ENCODE measurements around the gene PHLDB2. TPM values are rescaled to one million over a fixed set of nuclear protein-coding genes. Genes with fewer than 3 reads are reported as not detected.

The PHLDB2 gene
- total and polyA plus RNA-seq, 12 donors = 6.2 to 39.6 (median 13.9) TPM

DNA sequence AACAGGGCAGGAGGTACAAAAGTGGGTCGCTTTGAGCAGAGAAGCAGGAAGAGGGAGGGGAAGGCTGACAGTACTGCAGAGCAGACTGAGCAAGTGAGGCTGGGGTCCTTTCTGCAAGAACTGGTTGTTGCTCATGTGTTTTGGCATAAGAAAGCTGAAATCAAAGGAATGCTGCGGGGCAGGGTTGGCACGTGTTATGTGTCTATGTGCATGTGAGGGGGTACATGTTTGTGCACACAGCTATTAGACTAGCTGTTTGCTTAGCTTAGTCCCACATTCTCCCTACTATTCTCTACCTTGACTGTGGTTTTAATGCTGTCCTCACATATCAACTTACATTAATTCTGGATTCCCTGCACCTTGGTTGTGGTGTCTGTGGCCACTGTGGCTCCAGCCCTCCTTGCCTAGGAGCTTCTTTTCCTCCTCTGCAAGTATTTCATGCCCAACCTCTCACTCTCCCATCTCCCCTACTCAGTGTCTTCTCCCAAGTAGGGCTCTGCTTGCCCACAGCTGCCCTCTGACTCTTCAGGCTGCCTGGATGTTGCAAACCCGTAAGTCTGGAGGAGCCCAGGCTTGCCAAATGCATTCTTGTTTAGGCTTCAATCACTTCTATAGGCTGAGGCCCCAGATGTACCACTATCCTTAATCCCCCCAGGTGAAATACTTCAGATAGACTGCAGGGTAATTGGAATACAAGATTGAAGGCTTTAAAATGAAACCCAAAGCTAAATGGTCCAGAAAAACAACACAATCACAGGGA, 144.4 kb downstream of the PHLDB2 start:
- WGBS, 4 donors = 80 to 98% (median 87%) methylated on average over 4 of the region's 4 CpGs
- Histone ChIP-seq H3K27ac (no peak overlapping the region), H3K27me3 (no peaks in the 10 kb centered on the region), H3K4me1 (replicated peaks in 1 of 2) (peaks cover 0 to 6% of the 10 kb centered on the region in 2 donors), H3K36me3 (replicated peaks in 1 of 2) (no peaks in the 10 kb centered on the region), H3K9me3 (replicated peaks in 1 of 3) (no peaks in the 10 kb centered on the region), H3K4me3 (no peak overlapping the region)
- intact Hi-C loops (cut with DNase I) = no loop called here
- TF ChIP-seq POLR2A (IDR thresholded peaks at IDR 0.05) (no peak), CTCF (IDR thresholded peaks at IDR 0.05) (no peak)
- DNase-seq = no peak

DNA sequence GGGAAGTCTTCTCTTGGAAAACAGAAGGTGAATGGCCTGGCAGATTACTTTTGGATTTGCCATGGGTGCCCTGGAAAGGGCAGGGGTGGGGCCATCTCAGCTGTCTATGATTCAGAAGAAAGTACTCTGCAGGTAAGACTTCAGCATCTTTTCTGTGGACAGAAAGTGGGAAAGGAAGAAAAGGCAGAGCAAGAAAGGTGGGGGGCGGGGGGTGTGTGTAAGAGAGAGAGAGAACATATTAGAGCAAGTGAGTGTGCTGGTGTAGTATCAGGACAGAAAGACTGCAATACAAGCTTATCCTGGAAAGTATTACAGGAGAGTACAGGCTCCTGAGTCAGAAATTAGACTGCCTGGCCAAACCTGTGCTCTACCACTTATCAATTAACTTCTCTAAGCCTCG, 145.1 kb downstream of the PHLDB2 start:
- Histone ChIP-seq H3K27ac (no peak overlapping the region), H3K27me3 (no peaks in the 10 kb centered on the region), H3K9me3 (replicated peaks in 1 of 3) (no peaks in the 10 kb centered on the region), H3K4me1 (replicated peaks in 1 of 2) (no peaks in the 10 kb centered on the region), H3K4me3 (no peak overlapping the region), H3K36me3 (replicated peaks in 1 of 2) (no peaks in the 10 kb centered on the region)
- DNase-seq = no peak
- WGBS, 4 donors = 75 to 90% (median 86%) methylated on average over 2 of the region's 2 CpGs
- TF ChIP-seq POLR2A (IDR thresholded peaks at IDR 0.05) = no peak
- TF ChIP-seq CTCF (IDR thresholded peaks at IDR 0.05) = no peak
- intact Hi-C loops (cut with DNase I) = no loop called here

DNA sequence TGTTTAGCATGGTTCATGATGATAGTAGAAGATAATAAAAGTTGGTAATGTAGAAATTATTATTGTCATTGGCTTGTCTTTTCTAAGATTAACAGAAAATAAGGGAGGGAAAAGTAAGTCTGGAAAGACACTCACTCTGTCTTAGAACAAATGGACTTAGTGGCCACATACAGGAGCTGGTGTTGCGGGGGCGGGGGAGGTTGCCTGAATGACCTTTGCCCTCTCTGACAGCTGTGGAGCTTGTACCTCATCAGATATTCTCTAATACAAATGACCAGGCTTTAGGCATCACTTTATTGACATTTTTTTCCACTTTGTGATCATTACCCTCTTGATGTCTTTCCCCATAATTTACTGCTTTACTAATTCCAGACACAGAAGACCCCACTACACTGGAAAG, 145.6 kb downstream of the PHLDB2 start:
- Histone ChIP-seq H3K4me3 (no peak overlapping the region), H3K36me3 (replicated peaks in 1 of 2) (no peaks in the 10 kb centered on the region), H3K27me3 (no peaks in the 10 kb centered on the region), H3K9me3 (replicated peaks in 1 of 3) (no peaks in the 10 kb centered on the region), H3K4me1 (replicated peaks in 1 of 2) (no peaks in the 10 kb centered on the region), H3K27ac (no peak overlapping the region)
- intact Hi-C loops (cut with DNase I) = no loop called here
- no peak for TF ChIP-seq CTCF (IDR thresholded peaks at IDR 0.05)
- TF ChIP-seq POLR2A (IDR thresholded peaks at IDR 0.05) = no peak
- 88 to 100% (median 90%) methylated on average over 2 of the region's 2 CpGs for WGBS, 4 donors
- no peak for DNase-seq

DNA sequence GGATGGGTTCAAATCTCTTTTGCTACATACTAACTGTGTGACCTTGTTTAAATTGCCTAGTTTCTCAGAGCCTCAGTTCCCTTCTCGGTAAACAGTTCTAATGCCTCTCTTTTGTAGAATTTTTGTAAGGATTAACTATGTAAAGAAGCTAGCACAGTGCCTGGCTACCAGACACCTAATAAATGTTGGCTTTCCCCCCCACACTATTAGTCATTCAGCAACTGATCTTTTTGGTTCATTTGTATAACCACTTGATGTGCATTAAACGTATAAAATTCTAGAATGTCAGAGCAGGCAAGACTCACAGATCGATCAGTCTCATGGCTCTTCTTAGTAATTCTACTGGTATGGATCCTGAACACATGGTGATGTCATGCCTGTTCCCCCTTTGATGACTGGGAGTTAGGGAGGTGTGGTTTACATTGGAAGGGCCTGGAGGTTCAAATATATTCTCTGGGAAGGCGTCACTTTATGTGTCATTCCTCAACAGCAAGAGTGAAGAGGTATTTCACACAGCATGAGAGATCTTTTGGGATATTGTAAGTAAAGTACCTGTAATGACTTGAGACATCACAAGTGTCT, 146.1 kb downstream of the PHLDB2 start:
- intact Hi-C loops (cut with DNase I) = no loop called here
- no peak for DNase-seq
- Histone ChIP-seq H3K36me3 (replicated peaks in 1 of 2) (no peaks in the 10 kb centered on the region), H3K4me3 (no peak overlapping the region), H3K9me3 (replicated peaks in 1 of 3) (no peaks in the 10 kb centered on the region), H3K27me3 (no peaks in the 10 kb centered on the region), H3K4me1 (replicated peaks in 1 of 2) (no peaks in the 10 kb centered on the region), H3K27ac (no peak overlapping the region)
- 69 to 82% (median 78%) methylated on average over 4 of the region's 4 CpGs for WGBS, 4 donors
- no peak for TF ChIP-seq CTCF (IDR thresholded peaks at IDR 0.05)
- no peak for TF ChIP-seq POLR2A (IDR thresholded peaks at IDR 0.05)
